ENCODE data around the gene MFAP3.
"Not testable (repeated sequence)": the region's sequence is repeated elsewhere in the genome, so short reads cannot be mapped to it uniquely, and the experiment has no call there.

MFAP3 gene

GRCh38 chr5:154038707-154039457, at the start of gene MFAP3, which contains the start of gene FAM114A2:
TSS of gene MFAP3 (plus strand) at chr5:154038967. CDS start at chr5:154049723, 10,756 bp downstream.
TSS of gene FAM114A2 (minus strand) at chr5:154038910. CDS start at chr5:154034953, 3,957 bp downstream.
- Histone ChIP-seq H3K27ac (ENCODE audit: low read length) (no peak within 1 kb of the TSS), H3K27me3 (ENCODE audit: insufficient read depth, low read length) (no peaks in the 10 kb centered on the region), H3K36me3 (ENCODE audit: insufficient read depth, low read depth, low read length) (no peaks in the 10 kb centered on the region), H3K4me1 (ENCODE audit: insufficient read depth, low read length) (peaks cover 4% of the 10 kb centered on the region; the same call in 1 of the 2 replicates), H3K9ac (ENCODE audit: low read depth, low read length) (peak within 1 kb of the TSS; percentile 83), H3K4me3 (ENCODE audit: low read length) (peak within 1 kb of the TSS; percentile 96), H3K9me3 (ENCODE audit: insufficient read depth, low read depth, low read length) (no peaks in the 10 kb centered on the region)

- Histone ChIP-seq H3K27ac (ENCODE audit: low read length) (no peak overlapping the region), H3K36me3 (ENCODE audit: insufficient read depth, low read depth, low read length) (peaks cover 2% of the 10 kb centered on the region; the same call in 1 of the 2 replicates), H3K4me3 (ENCODE audit: low read length) (no peak overlapping the region), H3K27me3 (ENCODE audit: insufficient read depth, low read length) (no peaks in the 10 kb centered on the region), H3K4me1 (ENCODE audit: insufficient read depth, low read length) (no peaks in the 10 kb centered on the region), H3K9me3 (ENCODE audit: insufficient read depth, low read depth, low read length) (no peaks in the 10 kb centered on the region), H3K9ac (ENCODE audit: low read depth, low read length) (no peak overlapping the region)
Measured at GRCh38 chr5:153991168-153991567, 47.6 kb upstream of the MFAP3 start.

- Histone ChIP-seq H3K4me1 (ENCODE audit: insufficient read depth, low read length) (no peaks in the 10 kb centered on the region), H3K4me3 (ENCODE audit: low read length) (no peak overlapping the region), H3K27me3 (ENCODE audit: insufficient read depth, low read length) (no peaks in the 10 kb centered on the region), H3K36me3 (ENCODE audit: insufficient read depth, low read depth, low read length) (no peaks in the 10 kb centered on the region), H3K9me3 (ENCODE audit: insufficient read depth, low read depth, low read length) (no peaks in the 10 kb centered on the region), H3K27ac (ENCODE audit: low read length) (no peak overlapping the region), H3K9ac (ENCODE audit: low read depth, low read length) (no peak overlapping the region)
Measured at GRCh38 chr5:153998010-153998409, 40.8 kb upstream of the MFAP3 start.

- no peaks in the 10 kb centered on the region for H3K36me3 ChIP-seq (ENCODE audit: insufficient read depth, low read depth, low read length)
- no peak overlapping the region for H3K4me3 ChIP-seq (ENCODE audit: low read length)
- H3K4me1 ChIP-seq (ENCODE audit: insufficient read depth, low read length), result no peaks in the 10 kb centered on the region
- H3K9ac ChIP-seq (ENCODE audit: low read depth, low read length), result no peak overlapping the region
- H3K27ac ChIP-seq (ENCODE audit: low read length), result no peak overlapping the region
- no peaks in the 10 kb centered on the region for H3K9me3 ChIP-seq (ENCODE audit: insufficient read depth, low read depth, low read length)
- H3K27me3 ChIP-seq (ENCODE audit: insufficient read depth, low read length), result no peaks in the 10 kb centered on the region
Measured at GRCh38 chr5:153998768-153999167, 40.0 kb upstream of the MFAP3 start.

GRCh38 chr5:153999995-154000394, 38.8 kb upstream of the MFAP3 start:
- Histone ChIP-seq H3K4me1 (ENCODE audit: insufficient read depth, low read length) (no peaks in the 10 kb centered on the region), H3K27ac (ENCODE audit: low read length) (no peak overlapping the region), H3K36me3 (ENCODE audit: insufficient read depth, low read depth, low read length) (no peaks in the 10 kb centered on the region), H3K9ac (ENCODE audit: low read depth, low read length) (no peak overlapping the region), H3K9me3 (ENCODE audit: insufficient read depth, low read depth, low read length) (no peaks in the 10 kb centered on the region), H3K4me3 (ENCODE audit: low read length) (no peak overlapping the region), H3K27me3 (ENCODE audit: insufficient read depth, low read length) (no peaks in the 10 kb centered on the region)

GRCh38 chr5:154000703-154001102, 38.1 kb upstream of the MFAP3 start:
- Histone ChIP-seq H3K9me3 (ENCODE audit: insufficient read depth, low read depth, low read length) (no peaks in the 10 kb centered on the region), H3K4me3 (ENCODE audit: low read length) (no peak overlapping the region), H3K27me3 (ENCODE audit: insufficient read depth, low read length) (no peaks in the 10 kb centered on the region), H3K27ac (ENCODE audit: low read length) (no peak overlapping the region), H3K36me3 (ENCODE audit: insufficient read depth, low read depth, low read length) (no peaks in the 10 kb centered on the region), H3K9ac (ENCODE audit: low read depth, low read length) (no peak overlapping the region), H3K4me1 (ENCODE audit: insufficient read depth, low read length) (no peaks in the 10 kb centered on the region)

GRCh38 chr5:154002093-154002492, 36.7 kb upstream of the MFAP3 start:
- Histone ChIP-seq H3K9ac (ENCODE audit: low read depth, low read length) (no peak overlapping the region), H3K36me3 (ENCODE audit: insufficient read depth, low read depth, low read length) (no peaks in the 10 kb centered on the region), H3K27me3 (ENCODE audit: insufficient read depth, low read length) (no peaks in the 10 kb centered on the region), H3K9me3 (ENCODE audit: insufficient read depth, low read depth, low read length) (no peaks in the 10 kb centered on the region), H3K27ac (ENCODE audit: low read length) (no peak overlapping the region), H3K4me3 (ENCODE audit: low read length) (no peak overlapping the region), H3K4me1 (ENCODE audit: insufficient read depth, low read length) (no peaks in the 10 kb centered on the region)

- Histone ChIP-seq H3K27me3 (ENCODE audit: insufficient read depth, low read length) (no peaks in the 10 kb centered on the region), H3K4me3 (ENCODE audit: low read length) (no peak overlapping the region), H3K9me3 (ENCODE audit: insufficient read depth, low read depth, low read length) (no peaks in the 10 kb centered on the region), H3K9ac (ENCODE audit: low read depth, low read length) (no peak overlapping the region), H3K4me1 (ENCODE audit: insufficient read depth, low read length) (no peaks in the 10 kb centered on the region), H3K36me3 (ENCODE audit: insufficient read depth, low read depth, low read length) (no peaks in the 10 kb centered on the region), H3K27ac (ENCODE audit: low read length) (no peak overlapping the region)
Measured at GRCh38 chr5:154002511-154003020, 36.2 kb upstream of the MFAP3 start.

- Histone ChIP-seq H3K9me3 (ENCODE audit: insufficient read depth, low read depth, low read length) (no peaks in the 10 kb centered on the region), H3K27ac (ENCODE audit: low read length) (no peak overlapping the region), H3K4me3 (ENCODE audit: low read length) (no peak overlapping the region), H3K36me3 (ENCODE audit: insufficient read depth, low read depth, low read length) (no peaks in the 10 kb centered on the region), H3K27me3 (ENCODE audit: insufficient read depth, low read length) (no peaks in the 10 kb centered on the region), H3K4me1 (ENCODE audit: insufficient read depth, low read length) (no peaks in the 10 kb centered on the region), H3K9ac (ENCODE audit: low read depth, low read length) (no peak overlapping the region)
Measured at GRCh38 chr5:154005648-154006047, 33.1 kb upstream of the MFAP3 start.

GRCh38 chr5:154010660-154011059, 28.1 kb upstream of the MFAP3 start:
- Histone ChIP-seq H3K27ac (ENCODE audit: low read length) (no peak overlapping the region), H3K27me3 (ENCODE audit: insufficient read depth, low read length) (no peaks in the 10 kb centered on the region), H3K36me3 (ENCODE audit: insufficient read depth, low read depth, low read length) (no peaks in the 10 kb centered on the region), H3K4me3 (ENCODE audit: low read length) (no peak overlapping the region), H3K9me3 (ENCODE audit: insufficient read depth, low read depth, low read length) (no peaks in the 10 kb centered on the region), H3K4me1 (ENCODE audit: insufficient read depth, low read length) (no peaks in the 10 kb centered on the region), H3K9ac (ENCODE audit: low read depth, low read length) (no peak overlapping the region)

- H3K4me3 ChIP-seq (ENCODE audit: low read length), result no peak overlapping the region
- H3K27ac ChIP-seq (ENCODE audit: low read length), result no peak overlapping the region
- H3K4me1 ChIP-seq (ENCODE audit: insufficient read depth, low read length), result no peaks in the 10 kb centered on the region
- no peak overlapping the region for H3K9ac ChIP-seq (ENCODE audit: low read depth, low read length)
- H3K9me3 ChIP-seq (ENCODE audit: insufficient read depth, low read depth, low read length), result no peaks in the 10 kb centered on the region
- H3K27me3 ChIP-seq (ENCODE audit: insufficient read depth, low read length), result no peaks in the 10 kb centered on the region
- H3K36me3 ChIP-seq (ENCODE audit: insufficient read depth, low read depth, low read length), result no peaks in the 10 kb centered on the region
Measured at GRCh38 chr5:154015071-154015693, 23.6 kb upstream of the MFAP3 start.

GRCh38 chr5:154018919-154019318, 19.8 kb upstream of the MFAP3 start:
- not testable (repeated sequence) for H3K9me3 ChIP-seq (ENCODE audit: insufficient read depth, low read depth, low read length); H3K36me3 ChIP-seq (ENCODE audit: insufficient read depth, low read depth, low read length); H3K27me3 ChIP-seq (ENCODE audit: insufficient read depth, low read length); H3K4me3 ChIP-seq (ENCODE audit: low read length); H3K4me1 ChIP-seq (ENCODE audit: insufficient read depth, low read length); H3K9ac ChIP-seq (ENCODE audit: low read depth, low read length); H3K27ac ChIP-seq (ENCODE audit: low read length)

All from iPS-20b (cell line).